Tibial nerve (tissue), 4 donors: ENCODE data around the gene FDX1.

Experiments used
- CTCF ChIP-seq, 5 experiments: fragments of 200-600 bp in 3 of 5; fragments of 450-650 bp in 2 of 5; sonication (generic) in 3 of 5; IDR thresholded peaks; one replicate each; pipeline ENCODE4 v1.5.1; 2016 to 2019; ENCODE audit warnings: antibody characterized with exemption in 5 of 5, mild to moderate bottlenecking in 3 of 5, moderate library complexity in 2 of 5
- EP300 ChIP-seq, 2 donors: sonication (generic); formaldehyde crosslinking; IDR thresholded peaks; one replicate each; pipeline ENCODE4 v1.6.1; 2017; ENCODE audit warnings: antibody characterized with exemption in 2 of 2, mild to moderate bottlenecking in 1 of 2

GRCh38 chr11:110446061-110446460 is 16.3 kb downstream of the FDX1 start:
- no peak for TF ChIP-seq CTCF (IDR thresholded peaks at IDR 0.05)
- TF ChIP-seq EP300 (IDR thresholded peaks at IDR 0.05) = no peak
